ENCODE measurements around the gene SCAMP4. TPM values are rescaled to one million over a fixed set of nuclear protein-coding genes. Genes with fewer than 3 reads are reported as not detected.
"Not testable (repeated sequence)": the region's sequence is repeated elsewhere in the genome, so short reads cannot be mapped to it uniquely, and the experiment has no call there.

The SCAMP4 gene
- total and polyA plus RNA-seq, 2 donors (not counting 1 experiment from before 2014, with no cell fraction given) = 16.9 to 29.7 TPM

GRCh38 chr19:1878583-1878982, 26.6 kb upstream of the SCAMP4 start:
- H3K79me2 ChIP-seq (ENCODE audit: control insufficient read depth, insufficient read depth, low read length) = peaks cover 54% of the 10 kb centered on the region
- H4K20me1 ChIP-seq (ENCODE audit: control insufficient read depth, extremely low read depth, insufficient read depth, low read length); H3K4me2 ChIP-seq (ENCODE audit: extremely low read depth, insufficient read depth, low read length); H3K4me3 ChIP-seq (replicated peaks in 1 of 4; ENCODE audit: control extremely low read depth in 1 of 4, insufficient read depth in 1 of 4, low read depth in 3 of 4, low read length in 4 of 4); H2AFZ ChIP-seq (ENCODE audit: low read length); H3K27ac ChIP-seq (ENCODE audit: insufficient read depth, low read length); H3K27me3 ChIP-seq (ENCODE audit: control insufficient read depth, insufficient read depth, low read length); H3K36me3 ChIP-seq (ENCODE audit: control insufficient read depth, insufficient read depth, low read length); H3K9me3 ChIP-seq (ENCODE audit: control insufficient read depth, insufficient read depth, low read depth, low read length); DNase-seq (ENCODE audit: low read depth in 2 of 2); H3K9ac ChIP-seq (ENCODE audit: insufficient read depth, low read length); H3K4me1 ChIP-seq (ENCODE audit: control insufficient read depth, extremely low read depth, insufficient read depth, low read length): not testable (repeated sequence)

GRCh38 chr19:1879982-1880381, 25.2 kb upstream of the SCAMP4 start:
- H3K79me2 ChIP-seq (ENCODE audit: control insufficient read depth, insufficient read depth, low read length) = peaks cover 54% of the 10 kb centered on the region
- H3K4me3 ChIP-seq (replicated peaks in 1 of 4; ENCODE audit: control extremely low read depth in 1 of 4, insufficient read depth in 1 of 4, low read depth in 3 of 4, low read length in 4 of 4); H3K4me2 ChIP-seq (ENCODE audit: extremely low read depth, insufficient read depth, low read length); H3K27me3 ChIP-seq (ENCODE audit: control insufficient read depth, insufficient read depth, low read length); DNase-seq (ENCODE audit: low read depth in 2 of 2); H4K20me1 ChIP-seq (ENCODE audit: control insufficient read depth, extremely low read depth, insufficient read depth, low read length); H3K9ac ChIP-seq (ENCODE audit: insufficient read depth, low read length); H3K36me3 ChIP-seq (ENCODE audit: control insufficient read depth, insufficient read depth, low read length); H3K27ac ChIP-seq (ENCODE audit: insufficient read depth, low read length); H3K9me3 ChIP-seq (ENCODE audit: control insufficient read depth, insufficient read depth, low read depth, low read length); H2AFZ ChIP-seq (ENCODE audit: low read length): not testable (repeated sequence)
- H3K4me1 ChIP-seq (ENCODE audit: control insufficient read depth, extremely low read depth, insufficient read depth, low read length) = peaks cover 12% of the 10 kb centered on the region

GRCh38 chr19:1880611-1881392, 24.4 kb upstream of the SCAMP4 start:
- DNase-seq (ENCODE audit: low read depth in 2 of 2) = no peak
- Histone ChIP-seq H2AFZ (ENCODE audit: low read length) (no peak overlapping the region), H3K79me2 (ENCODE audit: control insufficient read depth, insufficient read depth, low read length) (peaks cover 47% of the 10 kb centered on the region), H4K20me1 (ENCODE audit: control insufficient read depth, extremely low read depth, insufficient read depth, low read length) (peaks cover 1% of the 10 kb centered on the region), H3K9ac (ENCODE audit: insufficient read depth, low read length) (no peak overlapping the region), H3K4me3 (replicated peaks in 1 of 4; ENCODE audit: control extremely low read depth in 1 of 4, insufficient read depth in 1 of 4, low read depth in 3 of 4, low read length in 4 of 4) (no peak overlapping the region), H3K4me2 (ENCODE audit: extremely low read depth, insufficient read depth, low read length) (no peak overlapping the region), H3K27ac (ENCODE audit: insufficient read depth, low read length) (no peak overlapping the region), H3K9me3 (ENCODE audit: control insufficient read depth, insufficient read depth, low read depth, low read length) (no peaks in the 10 kb centered on the region), H3K27me3 (ENCODE audit: control insufficient read depth, insufficient read depth, low read length) (no peaks in the 10 kb centered on the region), H3K4me1 (ENCODE audit: control insufficient read depth, extremely low read depth, insufficient read depth, low read length) (peaks cover 12% of the 10 kb centered on the region), H3K36me3 (ENCODE audit: control insufficient read depth, insufficient read depth, low read length) (peaks cover 4% of the 10 kb centered on the region)
- no peak for TF ChIP-seq EZH2 (IDR thresholded peaks at IDR 0.05; ENCODE audit: low read length, missing control alignments)
- TF ChIP-seq CTCF (conservative IDR thresholded peaks at IDR 0.05 in 1 of 2, IDR thresholded peaks at IDR 0.05 in 1 of 2; ENCODE audit: low read depth in 1 of 2, low read length in 2 of 2) = no peak

- not testable (repeated sequence) for H3K4me2 ChIP-seq (ENCODE audit: extremely low read depth, insufficient read depth, low read length); H3K9ac ChIP-seq (ENCODE audit: insufficient read depth, low read length); H4K20me1 ChIP-seq (ENCODE audit: control insufficient read depth, extremely low read depth, insufficient read depth, low read length); H3K36me3 ChIP-seq (ENCODE audit: control insufficient read depth, insufficient read depth, low read length); H3K4me3 ChIP-seq (replicated peaks in 1 of 4; ENCODE audit: control extremely low read depth in 1 of 4, insufficient read depth in 1 of 4, low read depth in 3 of 4, low read length in 4 of 4); H3K27ac ChIP-seq (ENCODE audit: insufficient read depth, low read length); H3K9me3 ChIP-seq (ENCODE audit: control insufficient read depth, insufficient read depth, low read depth, low read length); H2AFZ ChIP-seq (ENCODE audit: low read length); DNase-seq (ENCODE audit: low read depth in 2 of 2); H3K27me3 ChIP-seq (ENCODE audit: control insufficient read depth, insufficient read depth, low read length); H3K4me1 ChIP-seq (ENCODE audit: control insufficient read depth, extremely low read depth, insufficient read depth, low read length)
- peaks cover 46% of the 10 kb centered on the region for H3K79me2 ChIP-seq (ENCODE audit: control insufficient read depth, insufficient read depth, low read length)
Observed at GRCh38 chr19:1881393-1882088, 23.7 kb upstream of the SCAMP4 start.

All from fibroblast of lung (primary cell).